SK-N-SH treated with all-trans-retinoic acid at 6 μM for 48 hours (cell line): Measurements from ENCODE around the gene MSX1.

Experiments
- ATAC-seq: fragments of 200-7000 bp; cut with Tn5 transposase; 3 replicates; pipeline ENCODE4 v1.9.1; 2020; ENCODE audit warnings: mild to moderate bottlenecking, moderate library complexity
- BACH2 ChIP-seq: fragments of 250-450 bp; sonication (Bioruptor Pico); IDR thresholded peaks from 2 replicates; pipeline ENCODE4 v1.9.0; 2021; ENCODE audit warnings: mild to moderate bottlenecking, borderline replicate concordance
- CSDC2 ChIP-seq: fragments of 250-450 bp; sonication (Bioruptor Pico); IDR thresholded peaks from 2 replicates; pipeline ENCODE4 v1.5.0; 2020; ENCODE audit warnings: mild to moderate bottlenecking, moderate library complexity
- ESRRG ChIP-seq: fragments of 250-450 bp; sonication (Bioruptor Pico); IDR thresholded peaks from 2 replicates; pipeline ENCODE4 v1.6.1; 2021; ENCODE audit warnings: mild to moderate bottlenecking
- GLIS3 ChIP-seq: fragments of 250-450 bp; sonication (Bioruptor Pico); IDR thresholded peaks from 2 replicates; pipeline ENCODE4 v1.5.0; 2020; ENCODE audit warnings: mild to moderate bottlenecking, moderate library complexity
- ISL1 ChIP-seq: fragments of 250-450 bp; sonication (Bioruptor Pico); IDR thresholded peaks from 2 replicates; pipeline ENCODE4 v2.1.2; 2022; ENCODE audit warnings: mild to moderate bottlenecking, moderate library complexity
- OSR1 ChIP-seq: fragments of 250-450 bp; sonication (Bioruptor Pico); IDR thresholded peaks from 2 replicates; pipeline ENCODE4 v1.8.0; 2022; ENCODE audit warnings: moderate library complexity, mild to moderate bottlenecking, inconsistent platforms
- PPARA ChIP-seq: fragments of 250-450 bp; sonication (Bioruptor Pico); IDR thresholded peaks from 2 replicates; pipeline ENCODE4 v1.5.0; 2020; ENCODE audit warnings: mild to moderate bottlenecking, borderline replicate concordance
- RARB ChIP-seq: fragments of 250-450 bp; sonication (Bioruptor Pico); IDR thresholded peaks from 2 replicates; pipeline ENCODE4 v1.8.0; 2021; ENCODE audit warnings: mild to moderate bottlenecking, moderate library complexity
- SNAI2 ChIP-seq: fragments of 250-450 bp; sonication (Bioruptor Pico); IDR thresholded peaks from 2 replicates; pipeline ENCODE4 v1.5.0; 2020; ENCODE audit warnings: mild to moderate bottlenecking, moderate library complexity
- TCF4 ChIP-seq: fragments of 250-450 bp; sonication (Bioruptor Pico); IDR thresholded peaks from 2 replicates; pipeline ENCODE4 v1.8.0; 2021; ENCODE audit warnings: mild to moderate bottlenecking, moderate library complexity, borderline replicate concordance
- TOX ChIP-seq: fragments of 250-450 bp; sonication (Bioruptor Pico); IDR thresholded peaks from 2 replicates; pipeline ENCODE4 v1.8.0; 2021; ENCODE audit warnings: mild to moderate bottlenecking, moderate library complexity, borderline replicate concordance
- ZC3H10 ChIP-seq: fragments of 250-450 bp; sonication (Bioruptor Pico); IDR thresholded peaks from 2 replicates; pipeline ENCODE4 v1.5.1; 2021; ENCODE audit warnings: mild to moderate bottlenecking, moderate library complexity
- ZFP3 ChIP-seq: fragments of 250-450 bp; sonication (Bioruptor Pico); IDR thresholded peaks from 2 replicates; pipeline ENCODE4 v1.5.0; 2020; ENCODE audit warnings: mild to moderate bottlenecking, moderate library complexity
- ZFP30 ChIP-seq: fragments of 450-650 bp; formaldehyde crosslinking; IDR thresholded peaks from 2 replicates; pipeline ENCODE4 v1.5.0; 2022; ENCODE audit warnings: mild to moderate bottlenecking, moderate library complexity
- ZNF565 ChIP-seq: fragments of 450-650 bp; formaldehyde crosslinking; conservative IDR thresholded peaks from 2 replicates; pipeline ENCODE4 v1.5.0; 2020; ENCODE audit warnings: low read depth, mild to moderate bottlenecking, moderate library complexity
- ZNF70 ChIP-seq: fragments of 450-650 bp; formaldehyde crosslinking; IDR thresholded peaks from 2 replicates; pipeline ENCODE4 v1.5.0; 2020; ENCODE audit warnings: mild to moderate bottlenecking, moderate library complexity
- ZNF8 ChIP-seq: fragments of 450-650 bp; formaldehyde crosslinking; IDR thresholded peaks from 2 replicates; pipeline ENCODE4 v1.5.0; 2020; ENCODE audit warnings: mild to moderate bottlenecking, moderate library complexity
- TF ChIP-seq, protein P1 (sequence below): fragments of 250-450 bp; sonication (Bioruptor Pico); IDR thresholded peaks from 2 replicates; pipeline ENCODE4 v1.5.0; 2020; ENCODE audit warnings: mild to moderate bottlenecking, moderate library complexity
- TF ChIP-seq, protein P2 (sequence below): fragments of 250-450 bp; sonication (Bioruptor Pico); IDR thresholded peaks from 2 replicates; pipeline ENCODE4 v1.8.0; 2020; ENCODE audit warnings: mild to moderate bottlenecking, moderate library complexity, borderline replicate concordance
- TF ChIP-seq, protein P3 (sequence below): fragments of 250-450 bp; sonication (Bioruptor Pico); IDR thresholded peaks from 2 replicates; pipeline ENCODE4 v1.8.0; 2021; ENCODE audit warnings: low read depth, mild to moderate bottlenecking, moderate library complexity, borderline replicate concordance
- TF ChIP-seq, protein P4 (sequence below): fragments of 250-450 bp; sonication (Bioruptor Pico); IDR thresholded peaks from 2 replicates; pipeline ENCODE4 v1.5.1; 2021; ENCODE audit warnings: mild to moderate bottlenecking, moderate library complexity

The MSX1 gene

DNA sequence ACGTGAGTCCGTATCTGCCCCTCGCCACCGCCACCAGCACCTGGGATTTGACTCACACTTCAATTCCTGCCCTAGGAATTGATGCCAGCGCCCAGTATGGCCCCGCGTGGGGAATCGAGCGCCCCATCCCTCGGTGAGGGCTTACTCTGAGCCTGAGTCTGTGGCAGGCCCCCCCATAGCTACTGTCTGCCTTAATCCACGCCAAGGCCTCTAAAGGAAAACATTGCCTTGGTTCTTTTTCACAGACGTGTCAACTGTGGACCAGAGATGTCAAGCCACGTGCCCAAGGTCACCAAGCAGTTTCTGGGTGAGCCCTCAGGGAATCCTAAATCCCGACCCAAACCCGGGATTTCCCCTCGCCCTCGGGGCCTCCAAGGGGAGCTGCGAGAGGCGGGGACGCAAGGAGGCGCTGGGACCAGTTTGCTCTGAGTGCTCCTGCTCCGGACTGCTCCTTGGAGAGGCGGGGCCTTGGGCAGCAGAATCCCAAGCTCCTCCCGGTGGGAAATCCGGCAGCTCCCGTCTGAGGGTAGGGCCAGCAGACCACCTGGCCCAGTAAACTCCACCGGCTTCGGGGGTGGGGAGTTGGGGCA is 12.9 kb downstream of the MSX1 start:
- no peak for TF ChIP-seq ZNF8 (CRISPR knock-in tag)
- TF ChIP-seq GLIS3 = no peak
- TF ChIP-seq ZFP30 (CRISPR knock-in tag) = no peak
- TF ChIP-seq ZNF70 = no peak
- TF ChIP-seq TOX = no peak
- TF ChIP-seq, protein P1, sequence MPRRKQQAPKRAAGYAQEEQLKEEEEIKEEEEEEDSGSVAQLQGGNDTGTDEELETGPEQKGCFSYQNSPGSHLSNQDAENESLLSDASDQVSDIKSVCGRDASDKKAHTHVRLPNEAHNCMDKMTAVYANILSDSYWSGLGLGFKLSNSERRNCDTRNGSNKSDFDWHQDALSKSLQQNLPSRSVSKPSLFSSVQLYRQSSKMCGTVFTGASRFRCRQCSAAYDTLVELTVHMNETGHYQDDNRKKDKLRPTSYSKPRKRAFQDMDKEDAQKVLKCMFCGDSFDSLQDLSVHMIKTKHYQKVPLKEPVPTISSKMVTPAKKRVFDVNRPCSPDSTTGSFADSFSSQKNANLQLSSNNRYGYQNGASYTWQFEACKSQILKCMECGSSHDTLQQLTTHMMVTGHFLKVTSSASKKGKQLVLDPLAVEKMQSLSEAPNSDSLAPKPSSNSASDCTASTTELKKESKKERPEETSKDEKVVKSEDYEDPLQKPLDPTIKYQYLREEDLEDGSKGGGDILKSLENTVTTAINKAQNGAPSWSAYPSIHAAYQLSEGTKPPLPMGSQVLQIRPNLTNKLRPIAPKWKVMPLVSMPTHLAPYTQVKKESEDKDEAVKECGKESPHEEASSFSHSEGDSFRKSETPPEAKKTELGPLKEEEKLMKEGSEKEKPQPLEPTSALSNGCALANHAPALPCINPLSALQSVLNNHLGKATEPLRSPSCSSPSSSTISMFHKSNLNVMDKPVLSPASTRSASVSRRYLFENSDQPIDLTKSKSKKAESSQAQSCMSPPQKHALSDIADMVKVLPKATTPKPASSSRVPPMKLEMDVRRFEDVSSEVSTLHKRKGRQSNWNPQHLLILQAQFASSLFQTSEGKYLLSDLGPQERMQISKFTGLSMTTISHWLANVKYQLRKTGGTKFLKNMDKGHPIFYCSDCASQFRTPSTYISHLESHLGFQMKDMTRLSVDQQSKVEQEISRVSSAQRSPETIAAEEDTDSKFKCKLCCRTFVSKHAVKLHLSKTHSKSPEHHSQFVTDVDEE = no peak
- TF ChIP-seq BACH2 (CRISPR knock-in tag) = no peak
- TF ChIP-seq CSDC2 = no peak
- TF ChIP-seq ISL1 (CRISPR knock-in tag) = no peak
- no peak for TF ChIP-seq ZFP3 (CRISPR knock-in tag)
- TF ChIP-seq ZC3H10 (CRISPR knock-in tag) = no peak
- no peak for TF ChIP-seq ZNF565
- TF ChIP-seq, protein P2, sequence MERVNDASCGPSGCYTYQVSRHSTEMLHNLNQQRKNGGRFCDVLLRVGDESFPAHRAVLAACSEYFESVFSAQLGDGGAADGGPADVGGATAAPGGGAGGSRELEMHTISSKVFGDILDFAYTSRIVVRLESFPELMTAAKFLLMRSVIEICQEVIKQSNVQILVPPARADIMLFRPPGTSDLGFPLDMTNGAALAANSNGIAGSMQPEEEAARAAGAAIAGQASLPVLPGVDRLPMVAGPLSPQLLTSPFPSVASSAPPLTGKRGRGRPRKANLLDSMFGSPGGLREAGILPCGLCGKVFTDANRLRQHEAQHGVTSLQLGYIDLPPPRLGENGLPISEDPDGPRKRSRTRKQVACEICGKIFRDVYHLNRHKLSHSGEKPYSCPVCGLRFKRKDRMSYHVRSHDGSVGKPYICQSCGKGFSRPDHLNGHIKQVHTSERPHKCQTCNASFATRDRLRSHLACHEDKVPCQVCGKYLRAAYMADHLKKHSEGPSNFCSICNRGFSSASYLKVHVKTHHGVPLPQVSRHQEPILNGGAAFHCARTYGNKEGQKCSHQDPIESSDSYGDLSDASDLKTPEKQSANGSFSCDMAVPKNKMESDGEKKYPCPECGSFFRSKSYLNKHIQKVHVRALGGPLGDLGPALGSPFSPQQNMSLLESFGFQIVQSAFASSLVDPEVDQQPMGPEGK (CRISPR knock-in tag) = no peak
- TF ChIP-seq OSR1 (CRISPR knock-in tag) = no peak
- no peak for TF ChIP-seq PPARA (CRISPR knock-in tag)
- no peak for TF ChIP-seq TCF4 (CRISPR knock-in tag)
- no peak for TF ChIP-seq RARB (CRISPR knock-in tag)
- no peak for TF ChIP-seq ESRRG (CRISPR knock-in tag)
- peak; percentile 43 for ATAC-seq

DNA sequence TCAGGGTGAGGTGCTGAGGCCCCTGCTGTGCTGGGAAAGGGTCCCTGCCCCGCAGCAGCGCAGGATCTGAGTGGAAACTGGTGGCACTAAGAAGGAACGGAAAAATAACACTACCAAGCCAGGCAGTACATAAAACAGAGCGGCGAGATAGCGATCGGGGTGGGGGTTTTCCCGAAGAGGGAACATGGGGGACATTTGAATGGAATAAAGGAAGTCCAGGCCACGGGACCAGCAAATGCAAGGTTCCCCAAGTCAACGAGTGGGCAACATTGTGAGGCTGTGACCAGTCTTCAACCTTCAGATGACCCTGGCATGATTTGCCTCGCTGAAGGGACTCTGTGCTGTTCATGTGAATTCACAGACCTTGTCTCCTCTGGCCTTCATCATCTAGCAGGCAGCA is 13.7 kb downstream of the MSX1 start:
- no peak for ATAC-seq
- TF ChIP-seq TOX = no peak
- TF ChIP-seq SNAI2 = no peak
- TF ChIP-seq, protein P3, sequence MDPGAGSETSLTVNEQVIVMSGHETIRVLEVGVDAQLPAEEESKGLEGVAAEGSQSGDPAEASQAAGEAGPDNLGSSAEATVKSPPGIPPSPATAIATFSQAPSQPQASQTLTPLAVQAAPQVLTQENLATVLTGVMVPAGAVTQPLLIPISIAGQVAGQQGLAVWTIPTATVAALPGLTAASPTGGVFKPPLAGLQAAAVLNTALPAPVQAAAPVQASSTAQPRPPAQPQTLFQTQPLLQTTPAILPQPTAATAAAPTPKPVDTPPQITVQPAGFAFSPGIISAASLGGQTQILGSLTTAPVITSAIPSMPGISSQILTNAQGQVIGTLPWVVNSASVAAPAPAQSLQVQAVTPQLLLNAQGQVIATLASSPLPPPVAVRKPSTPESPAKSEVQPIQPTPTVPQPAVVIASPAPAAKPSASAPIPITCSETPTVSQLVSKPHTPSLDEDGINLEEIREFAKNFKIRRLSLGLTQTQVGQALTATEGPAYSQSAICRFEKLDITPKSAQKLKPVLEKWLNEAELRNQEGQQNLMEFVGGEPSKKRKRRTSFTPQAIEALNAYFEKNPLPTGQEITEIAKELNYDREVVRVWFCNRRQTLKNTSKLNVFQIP (CRISPR knock-in tag) = no peak

DNA sequence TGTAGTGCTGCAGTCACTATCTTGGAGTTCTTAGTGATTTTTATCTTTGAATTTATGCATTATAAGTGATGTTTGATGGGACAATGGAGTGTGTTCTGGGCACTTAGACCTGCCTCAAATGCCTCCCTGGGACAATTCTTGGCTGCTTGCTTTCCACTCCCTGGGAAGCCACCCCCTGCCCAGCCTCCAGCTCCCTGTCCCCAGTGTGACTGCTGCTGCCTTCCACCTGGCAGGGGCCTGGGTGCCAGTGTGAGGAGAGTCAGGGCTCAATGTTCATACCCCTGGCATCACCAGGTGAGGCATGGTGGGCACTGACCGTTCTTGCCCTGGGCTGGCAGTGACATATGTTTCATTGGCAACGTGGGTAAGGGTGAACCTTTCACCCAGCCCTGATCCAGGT is 14.8 kb downstream of the MSX1 start:
- ATAC-seq = no peak

More for the DNA sequence above, 14.8 kb downstream of the MSX1 start:
- TF ChIP-seq ZNF70 (no peak), ZFP3 (CRISPR knock-in tag) (no peak), GLIS3 (no peak), TCF4 (CRISPR knock-in tag) (no peak), PPARA (CRISPR knock-in tag) (no peak), ZNF8 (CRISPR knock-in tag) (no peak), TOX (no peak), SNAI2 (no peak), BACH2 (CRISPR knock-in tag) (no peak), ZC3H10 (CRISPR knock-in tag) (no peak), ESRRG (CRISPR knock-in tag) (no peak), ISL1 (CRISPR knock-in tag) (no peak)
- TF ChIP-seq, protein P4, sequence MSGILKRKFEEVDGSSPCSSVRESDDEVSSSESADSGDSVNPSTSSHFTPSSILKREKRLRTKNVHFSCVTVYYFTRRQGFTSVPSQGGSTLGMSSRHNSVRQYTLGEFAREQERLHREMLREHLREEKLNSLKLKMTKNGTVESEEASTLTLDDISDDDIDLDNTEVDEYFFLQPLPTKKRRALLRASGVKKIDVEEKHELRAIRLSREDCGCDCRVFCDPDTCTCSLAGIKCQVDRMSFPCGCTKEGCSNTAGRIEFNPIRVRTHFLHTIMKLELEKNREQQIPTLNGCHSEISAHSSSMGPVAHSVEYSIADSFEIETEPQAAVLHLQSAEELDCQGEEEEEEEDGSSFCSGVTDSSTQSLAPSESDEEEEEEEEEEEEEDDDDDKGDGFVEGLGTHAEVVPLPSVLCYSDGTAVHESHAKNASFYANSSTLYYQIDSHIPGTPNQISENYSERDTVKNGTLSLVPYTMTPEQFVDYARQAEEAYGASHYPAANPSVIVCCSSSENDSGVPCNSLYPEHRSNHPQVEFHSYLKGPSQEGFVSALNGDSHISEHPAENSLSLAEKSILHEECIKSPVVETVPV (CRISPR knock-in tag) = no peak
- TF ChIP-seq, protein P2 (CRISPR knock-in tag) = no peak
- TF ChIP-seq, all 23 proteins: peak for 0
